Endothelial cell of umbilical vein (primary cell): ENCODE data around the gene PEX5L. TPM values are rescaled to one million over a fixed set of nuclear protein-coding genes. Genes with fewer than 3 reads are reported as not detected.

Experiments
- BruUV-seq: library from RNA; stranded (reverse); fragments of 400-500 nt; replicated peaks from 2 replicates; lab custom pipeline; 2021; lab: Mats Ljungman, UMichigan
- CTCF ChIA-PET: fragments of 300-600, 350-600 bp; sonication (Branson Sonifier 250); formaldehyde crosslinking; loops from one replicate; lab custom pipeline; 2021; ENCODE audit warnings: antibody characterized with exemption, inconsistent platforms; lab: Charles Lee
- POLR2A ChIA-PET: fragments of 300-600, 350-600 bp; sonication (Branson Sonifier 250); formaldehyde crosslinking; loops from one replicate; lab custom pipeline; 2021; ENCODE audit warnings: antibody characterized with exemption, inconsistent platforms; lab: Charles Lee
- DNase-seq: peaks from one replicate; pipeline ENCODE4 v3.0.0-alpha.2; 2011; ENCODE audit warnings: low read depth, low spot score
- FAIRE-seq: peaks from 2 replicates; lab custom pipeline; 2011; peaks lifted over from hg19 to GRCh38; lab: Jason Lieb, UNC
- H2AFZ ChIP-seq: 2 replicates; pipeline ENCODE4 v1.6.0; 2012; ENCODE audit warnings: low read depth, low read length, control low read depth, inconsistent platforms
- H3K27ac ChIP-seq: 2 replicates; pipeline ENCODE4 v1.5.1; 2011; ENCODE audit warnings: low read depth, mild to moderate bottlenecking, control low read depth, low read length, moderate library complexity; ENCODE audit not compliant: insufficient read depth
- H3K27me3 ChIP-seq, 2 experiments: 2 replicates each; pipeline versions ENCODE4 v1.6.0 to v1.6.1; 2011; ENCODE audit warnings: low read length in 2 of 2, mixed read lengths in 1 of 2; ENCODE audit not compliant: control insufficient read depth in 2 of 2, insufficient read depth in 2 of 2
- H3K36me3 ChIP-seq, 2 experiments: 2 replicates in 1 of 2; 3 replicates in 1 of 2; pipeline ENCODE4 v1.5.1; 2011; ENCODE audit warnings: low read length in 2 of 2, mild to moderate bottlenecking in 1 of 2, moderate library complexity in 1 of 2; ENCODE audit not compliant: control insufficient read depth in 2 of 2, insufficient read depth in 2 of 2; ENCODE audit errors: extremely low read depth in 1 of 2
- H3K4me1 ChIP-seq: 3 replicates; pipeline ENCODE4 v1.5.1; 2011; ENCODE audit warnings: mild to moderate bottlenecking, low read length; ENCODE audit not compliant: control insufficient read depth, insufficient read depth; ENCODE audit errors: extremely low read depth
- H3K4me2 ChIP-seq: 2 replicates; pipeline ENCODE4 v1.6.1; 2011; ENCODE audit warnings: low read length, control low read depth, mixed read lengths; ENCODE audit not compliant: insufficient read depth
- H3K4me3 ChIP-seq, 3 experiments: fragments of 200-600 bp in 1 of 3; sonication (generic), shearing (Covaris generic) in 1 of 3; replicated peaks in 1 of 3; 2 replicates each; pipeline ENCODE4 v1.5.1; 2011 to 2016; ENCODE audit warnings: control low read depth in 3 of 3, low read length in 3 of 3, mild to moderate bottlenecking in 2 of 3, inconsistent platforms in 1 of 3, low read depth in 1 of 3, moderate library complexity in 1 of 3; ENCODE audit not compliant: insufficient read depth in 1 of 3
- H3K79me2 ChIP-seq: 2 replicates; pipeline ENCODE4 v1.6.0; 2012; ENCODE audit warnings: low read length, inconsistent platforms; ENCODE audit not compliant: control insufficient read depth, insufficient read depth
- H3K9ac ChIP-seq: replicated peaks from 2 replicates; pipeline ENCODE3; 2011; ENCODE audit warnings: low read length, control low read depth; ENCODE audit not compliant: insufficient read depth; ENCODE audit errors: extremely low read depth
- H3K9me1 ChIP-seq: replicated peaks from 3 replicates; pipeline ENCODE4 v1.6.0; 2011; ENCODE audit warnings: mild to moderate bottlenecking, low read length; ENCODE audit not compliant: control insufficient read depth, insufficient read depth; ENCODE audit errors: extremely low read depth
- H3K9me3 ChIP-seq: replicated peaks from 2 replicates; pipeline ENCODE4 v1.5.1; 2012; ENCODE audit warnings: low read length, inconsistent platforms; ENCODE audit not compliant: control insufficient read depth, insufficient read depth
- H4K20me1 ChIP-seq: replicated peaks from 2 replicates; pipeline ENCODE3; 2011; ENCODE audit warnings: mild to moderate bottlenecking, low read length; ENCODE audit not compliant: control insufficient read depth, insufficient read depth; ENCODE audit errors: extremely low read depth
- CTCF ChIP-seq, 2 donors: IDR thresholded peaks; 1 replicate in 1 of 2; 2 replicates in 1 of 2; pipeline ENCODE4 v1.5.1; 2011; ENCODE audit warnings: low read length in 2 of 2, mild to moderate bottlenecking in 2 of 2, moderate library complexity in 2 of 2, control low read depth in 1 of 2, inconsistent platforms in 1 of 2, low read depth in 1 of 2; ENCODE audit not compliant: insufficient read depth in 1 of 2; ENCODE audit errors: extremely low read depth in 1 of 2
- EZH2 ChIP-seq: IDR thresholded peaks from 2 replicates; pipeline ENCODE4 v1.6.1; 2012; ENCODE audit warnings: borderline replicate concordance, low read depth, mild to moderate bottlenecking, moderate library complexity, low read length, inconsistent platforms; ENCODE audit not compliant: severe bottlenecking
- FOS ChIP-seq: IDR thresholded peaks from 2 replicates; pipeline ENCODE4 v1.6.1; 2011; ENCODE audit warnings: mild to moderate bottlenecking, low read length, moderate library complexity, borderline replicate concordance; ENCODE audit not compliant: insufficient read depth
- GATA2 ChIP-seq: IDR thresholded peaks from 2 replicates; pipeline ENCODE4 v1.7.0; 2011; ENCODE audit warnings: low read depth, mild to moderate bottlenecking, moderate library complexity, mixed read lengths, low read length; ENCODE audit not compliant: insufficient read length, insufficient read depth
- JUN ChIP-seq: IDR thresholded peaks from 2 replicates; pipeline ENCODE4 v1.6.1; 2011; ENCODE audit warnings: borderline replicate concordance, low read depth; ENCODE audit not compliant: insufficient read length, insufficient read depth
- MAX ChIP-seq: IDR thresholded peaks from 2 replicates; pipeline ENCODE4 v1.6.1; 2011; ENCODE audit not compliant: insufficient read depth, insufficient read length
- MYC ChIP-seq: IDR thresholded peaks from one replicate; pipeline ENCODE4 v1.6.1; 2011; ENCODE audit warnings: mild to moderate bottlenecking, low read depth, low read length
- POLR2A ChIP-seq: IDR thresholded peaks from 2 replicates; pipeline ENCODE4 v1.6.1; 2012; ENCODE audit warnings: low read depth, mild to moderate bottlenecking, control low read depth, low read length
- POLR2AphosphoS5 ChIP-seq: IDR thresholded peaks from 2 replicates; pipeline ENCODE4 v1.6.1; 2012; ENCODE audit warnings: low read depth, mild to moderate bottlenecking, control low read depth, low read length, moderate library complexity; ENCODE audit not compliant: insufficient read depth
- dilution Hi-C: fragments of 300-500 bp; cut with MboI; formaldehyde crosslinking; loops from one replicate; pipeline ENCODE4 v1.15.0; 2019; ENCODE audit warnings: low sequenced_read_pairs; ENCODE audit not compliant: extremely low pct_ligation_motif_present
- intact Hi-C: fragments of 100-400 bp; cut with micrococcal nuclease; formaldehyde crosslinking; loops from one replicate; pipeline ENCODE4 v1.10.0; 2022
- polyA plus RNA-seq, 4 experiments: library from polyadenylated mRNA; depleted of rRNA in 3 of 4; stranded (reverse) in 3 of 4; unstranded in 1 of 4; fragments of >200 nt; gene quantifications; 2 replicates each; pipeline versions ENCODE4 v1.2.1 to v1.2.3, GENCODE V29; 2011 to 2012; ENCODE audit warnings: missing spikeins in 1 of 4
- total RNA-seq: library from RNA; stranded (reverse); gene quantifications from 2 replicates; pipeline ENCODE4 v1.2.3, GENCODE V29; 2021

The PEX5L gene
- total and polyA plus RNA-seq, 2 donors (not counting 3 experiments of a cell fraction or from before 2014, with no cell fraction given) = not detected

GRCh38 chr3:179882292-179882691 is 154.4 kb downstream of the PEX5L start:
- Histone ChIP-seq H3K9me1 (no peaks in the 10 kb centered on the region), H3K9me3 (no peaks in the 10 kb centered on the region), H3K4me2 (no peak overlapping the region), H3K9ac (no peak overlapping the region), H3K79me2 (no peaks in the 10 kb centered on the region), H3K27ac (no peak overlapping the region), H2AFZ (no peak overlapping the region), H3K4me3 (no peak overlapping the region), H3K4me1 (no peaks in the 10 kb centered on the region), H4K20me1 (no peaks in the 10 kb centered on the region), H3K27me3 (no peaks in the 10 kb centered on the region), H3K36me3 (no peaks in the 10 kb centered on the region)
- intact Hi-C loops (no loop called here), dilution Hi-C loops (no loop called here)
- no peak for TF ChIP-seq CTCF (IDR thresholded peaks at IDR 0.05; ENCODE audit: extremely low read depth in 1 of 2, insufficient read depth in 1 of 2, low read depth in 1 of 2, low read length in 2 of 2)
- no peak for TF ChIP-seq GATA2
- TF ChIP-seq JUN = no peak
- TF ChIP-seq FOS = no peak
- TF ChIP-seq MAX = no peak
- no peak for TF ChIP-seq POLR2A
- TF ChIP-seq POLR2AphosphoS5 = no peak
- no peak for TF ChIP-seq MYC
- no peak for TF ChIP-seq EZH2
- POLR2A ChIA-PET = no interaction called here
- no TSS peak for BruUV-seq
- CTCF ChIA-PET = interaction anchor here (0.6 to 1.2 kb wide), 2 partner anchors 9 to 211 kb away, joined by 3 read pairs; no protein-coding TSS in a partner anchor
- peak; percentile 13 for DNase-seq
- FAIRE-seq = no peak
